CD14-positive monocyte (primary cell): ENCODE data around the gene TOMM6. TPM values are rescaled to one million over a fixed set of nuclear protein-coding genes. Genes with fewer than 3 reads are reported as not detected.

Experiments
- DNase-seq, 3 donors: peaks; one replicate each; pipeline ENCODE4 v3.0.0-alpha.2; 2011 to 2022
- H2AFZ ChIP-seq: 2 replicates; pipeline ENCODE4 v1.6.0; 2012; ENCODE audit warnings: mild to moderate bottlenecking, low read depth, low read length, inconsistent platforms; ENCODE audit not compliant: insufficient read depth, poor library complexity, severe bottlenecking
- H3K27ac ChIP-seq, 2 donors: 1 replicate in 1 of 2; 2 replicates in 1 of 2; pipeline ENCODE4 v1.5.1; 2012 to 2013; ENCODE audit warnings: low read length in 2 of 2, control low read depth in 1 of 2, inconsistent platforms in 1 of 2, low read depth in 1 of 2, mild to moderate bottlenecking in 1 of 2
- H3K27me3 ChIP-seq, 2 donors: one replicate each; pipeline versions ENCODE4 v1.6.0 to v1.6.1; 2011 to 2013; ENCODE audit warnings: low read length in 2 of 2; ENCODE audit not compliant: control insufficient read depth in 2 of 2, insufficient read depth in 2 of 2
- H3K36me3 ChIP-seq, 2 donors: replicated peaks in 1 of 2; 1 replicate in 1 of 2; 2 replicates in 1 of 2; pipeline versions ENCODE4 v1.5.1 to v1.6.1; 2012 to 2013; ENCODE audit warnings: low read length in 2 of 2, control low read depth in 1 of 2, inconsistent platforms in 1 of 2, mild to moderate bottlenecking in 1 of 2; ENCODE audit not compliant: insufficient read depth in 2 of 2, control insufficient read depth in 1 of 2
- H3K4me1 ChIP-seq, 2 donors: 1 replicate in 1 of 2; 2 replicates in 1 of 2; pipeline versions ENCODE4 v1.5.1 to v1.6.1; 2012 to 2013; ENCODE audit warnings: low read length in 2 of 2, control low read depth in 1 of 2, inconsistent platforms in 1 of 2, mild to moderate bottlenecking in 1 of 2, moderate library complexity in 1 of 2; ENCODE audit not compliant: insufficient read depth in 2 of 2, control insufficient read depth in 1 of 2
- H3K4me2 ChIP-seq: replicated peaks from 2 replicates; pipeline ENCODE3; 2012; ENCODE audit warnings: low read length, moderate library complexity, mild to moderate bottlenecking; ENCODE audit not compliant: poor library complexity, severe bottlenecking; ENCODE audit errors: extremely low read depth
- H3K4me3 ChIP-seq, 3 experiments: fragments of 200-600 bp in 1 of 3; sonication (generic) in 1 of 3; replicated peaks in 1 of 3; 1 replicate in 2 of 3; 2 replicates in 1 of 3; pipeline ENCODE4 v1.5.1; 2011 to 2013; ENCODE audit warnings: low read length in 3 of 3, mild to moderate bottlenecking in 3 of 3, control low read depth in 2 of 3, low read depth in 2 of 3, inconsistent platforms in 1 of 3, moderate library complexity in 1 of 3
- H3K79me2 ChIP-seq: 2 replicates; pipeline ENCODE4 v1.6.0; 2012; ENCODE audit warnings: mild to moderate bottlenecking, control low read depth, inconsistent platforms, low read length, moderate library complexity; ENCODE audit not compliant: insufficient read depth
- H3K9ac ChIP-seq: 2 replicates; pipeline ENCODE4 v1.6.0; 2017; ENCODE audit warnings: low read length, mild to moderate bottlenecking; ENCODE audit not compliant: insufficient read depth, poor library complexity, severe bottlenecking
- H3K9me3 ChIP-seq, 2 donors: replicated peaks in 1 of 2; 1 replicate in 1 of 2; 2 replicates in 1 of 2; pipeline versions ENCODE4 v1.5.1 to v1.6.1; 2012 to 2013; ENCODE audit warnings: low read length in 2 of 2, control low read depth in 1 of 2; ENCODE audit not compliant: control insufficient read depth in 1 of 2, insufficient read depth in 1 of 2
- H4K20me1 ChIP-seq: 2 replicates; pipeline ENCODE4 v1.6.0; 2012; ENCODE audit warnings: mild to moderate bottlenecking, low read length, control low read depth, moderate library complexity; ENCODE audit not compliant: insufficient read depth
- H3K27ac Mint-ChIP-seq, 7 donors: one replicate each; pipeline ENCODE4 v1.8.0; 2020; ENCODE audit warnings: mild to moderate bottlenecking in 7 of 7, mixed read lengths in 7 of 7, moderate library complexity in 6 of 7, inconsistent platforms in 2 of 7
- H3K27me3 Mint-ChIP-seq, 3 donors: one replicate each; pipeline ENCODE4 v1.8.0; 2021 to 2022; ENCODE audit warnings: low read depth in 3 of 3, mild to moderate bottlenecking in 3 of 3, mixed read lengths in 3 of 3, moderate library complexity in 3 of 3, inconsistent platforms in 1 of 3
- H3K36me3 Mint-ChIP-seq, 2 donors: one replicate each; pipeline ENCODE4 v1.8.0; 2020; ENCODE audit warnings: mixed read lengths in 2 of 2, inconsistent platforms in 1 of 2, mild to moderate bottlenecking in 1 of 2
- H3K4me1 Mint-ChIP-seq: one replicate; pipeline ENCODE4 v1.8.0; 2020; ENCODE audit warnings: mild to moderate bottlenecking, mixed read lengths
- H3K4me3 Mint-ChIP-seq, 2 donors: one replicate each; pipeline ENCODE4 v1.8.0; 2020; ENCODE audit warnings: mild to moderate bottlenecking in 2 of 2, mixed read lengths in 2 of 2, moderate library complexity in 1 of 2
- H3K9me3 Mint-ChIP-seq, 7 donors: one replicate each; pipeline ENCODE4 v1.8.0; 2020 to 2022; ENCODE audit warnings: mixed read lengths in 7 of 7, mild to moderate bottlenecking in 6 of 7, moderate library complexity in 6 of 7, inconsistent platforms in 2 of 7
- WGBS: methylation state at CpG from one replicate; pipeline ENCODE4 v1.1.5; 2013; ENCODE audit warnings: missing lambda C conversion rate; ENCODE audit not compliant: insufficient coverage; 5-methylcytosine and 5-hydroxymethylcytosine counted together
- intact Hi-C, 2 donors: fragments of 100-400 bp; cut with micrococcal nuclease; formaldehyde crosslinking; loops; one replicate each; pipeline versions ENCODE4 v1.15.0 to v1.15.1; 2023
- polyA plus RNA-seq, 3 donors: library from polyadenylated mRNA; depleted of rRNA in 1 of 3; unstranded in 2 of 3; stranded (reverse) in 1 of 3; fragments of 300-500 nt in 2 of 3; fragments of >200 nt in 1 of 3; fragmentation: Illumina TruSeq in 2 of 3; gene quantifications; 1 replicate in 2 of 3; 2 replicates in 1 of 3; pipeline ENCODE4 v1.2.3, GENCODE V29; 2012 to 2021
- TF ChIP-seq, protein P1 (sequence below): fragments of 200-600 bp; IDR thresholded peaks from one replicate; pipeline ENCODE4 v1.8.0; 2022; ENCODE audit warnings: antibody characterized with exemption, mild to moderate bottlenecking

Gene TOMM6
- polyA plus RNA-seq, 3 donors = 271 to 382 (median 343) TPM

GRCh38 chr6:41824571-41825569, 37.4 kb downstream of the TOMM6 start:
- no peak overlapping the region for H3K9ac ChIP-seq
- 62% methylated on average over 3 of the region's 13 CpGs for WGBS
- no peak overlapping the region for H3K4me3 ChIP-seq
- no peak overlapping the region for H2AFZ ChIP-seq
- H3K4me3 Mint-ChIP-seq = peak overlapping the region in 1 of 2 donors; percentile 42
- TF ChIP-seq, protein P1, sequence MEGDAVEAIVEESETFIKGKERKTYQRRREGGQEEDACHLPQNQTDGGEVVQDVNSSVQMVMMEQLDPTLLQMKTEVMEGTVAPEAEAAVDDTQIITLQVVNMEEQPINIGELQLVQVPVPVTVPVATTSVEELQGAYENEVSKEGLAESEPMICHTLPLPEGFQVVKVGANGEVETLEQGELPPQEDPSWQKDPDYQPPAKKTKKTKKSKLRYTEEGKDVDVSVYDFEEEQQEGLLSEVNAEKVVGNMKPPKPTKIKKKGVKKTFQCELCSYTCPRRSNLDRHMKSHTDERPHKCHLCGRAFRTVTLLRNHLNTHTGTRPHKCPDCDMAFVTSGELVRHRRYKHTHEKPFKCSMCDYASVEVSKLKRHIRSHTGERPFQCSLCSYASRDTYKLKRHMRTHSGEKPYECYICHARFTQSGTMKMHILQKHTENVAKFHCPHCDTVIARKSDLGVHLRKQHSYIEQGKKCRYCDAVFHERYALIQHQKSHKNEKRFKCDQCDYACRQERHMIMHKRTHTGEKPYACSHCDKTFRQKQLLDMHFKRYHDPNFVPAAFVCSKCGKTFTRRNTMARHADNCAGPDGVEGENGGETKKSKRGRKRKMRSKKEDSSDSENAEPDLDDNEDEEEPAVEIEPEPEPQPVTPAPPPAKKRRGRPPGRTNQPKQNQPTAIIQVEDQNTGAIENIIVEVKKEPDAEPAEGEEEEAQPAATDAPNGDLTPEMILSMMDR = no peak
- H3K36me3 ChIP-seq = no peaks in the 10 kb centered on the region
- H3K9me3 Mint-ChIP-seq = no peaks in the 10 kb centered on the region
- peaks cover 7 to 9% of the 10 kb centered on the region in 2 donors for H3K4me1 ChIP-seq
- H3K9me3 ChIP-seq = no peaks in the 10 kb centered on the region
- H3K4me2 ChIP-seq = peak overlapping the region; percentile 7
- peak; percentile 9 to 64 (median 19) for DNase-seq
- no peaks in the 10 kb centered on the region for H3K79me2 ChIP-seq
- H3K4me1 Mint-ChIP-seq = peaks cover 17% of the 10 kb centered on the region
- peak overlapping the region in 1 of 7 donors; percentile 66 for H3K27ac Mint-ChIP-seq
- no peaks in the 10 kb centered on the region for H3K27me3 ChIP-seq
- intact Hi-C loops = no loop called here
- H3K27ac ChIP-seq = no peak overlapping the region
- no peaks in the 10 kb centered on the region for H4K20me1 ChIP-seq
- H3K36me3 Mint-ChIP-seq = peaks cover 2 to 4% of the 10 kb centered on the region in 2 donors
- no peaks in the 10 kb centered on the region for H3K27me3 Mint-ChIP-seq

- H2AFZ ChIP-seq = no peak overlapping the region
- no peaks in the 10 kb centered on the region for H4K20me1 ChIP-seq
- H3K4me3 Mint-ChIP-seq = no peak overlapping the region
- H3K36me3 ChIP-seq = no peaks in the 10 kb centered on the region
- intact Hi-C loops = no loop called here
- no peak overlapping the region for H3K4me2 ChIP-seq
- H3K27me3 Mint-ChIP-seq = no peaks in the 10 kb centered on the region
- H3K79me2 ChIP-seq = no peaks in the 10 kb centered on the region
- H3K9me3 Mint-ChIP-seq = no peaks in the 10 kb centered on the region
- WGBS = 83% methylated on average over 1 of the region's 2 CpGs
- H3K27ac Mint-ChIP-seq = no peak overlapping the region
- DNase-seq = no peak
- H3K36me3 Mint-ChIP-seq = peaks cover 5 to 6% of the 10 kb centered on the region in 2 donors
- peaks cover 7 to 9% of the 10 kb centered on the region in 2 donors for H3K4me1 ChIP-seq
- no peaks in the 10 kb centered on the region for H3K9me3 ChIP-seq
- no peaks in the 10 kb centered on the region for H3K27me3 ChIP-seq
- TF ChIP-seq, protein P1 = no peak
- peaks cover 11% of the 10 kb centered on the region for H3K4me1 Mint-ChIP-seq
- H3K9ac ChIP-seq = no peak overlapping the region
- no peak overlapping the region for H3K4me3 ChIP-seq
- H3K27ac ChIP-seq = no peak overlapping the region
These were observed 39.0 kb downstream of the TOMM6 start for GRCh38 chr6:41826343-41827022.
